HG03354 (cell line): ENCODE data around the gene BTAF1.
"Not testable (repeated sequence)": the region's sequence is repeated elsewhere in the genome, so short reads cannot be mapped to it uniquely, and the experiment has no call there.

ENCODE experiments used
- ATAC-seq: cut with Tn5 transposase; IDR thresholded peaks from one replicate; pipeline ENCODE4 v1.9.1; 2021; ENCODE audit warnings: mild to moderate bottlenecking; ENCODE audit not compliant: unreplicated experiment, poor library complexity, severe bottlenecking

BTAF1 gene

GRCh38 chr10:91975438-91975837, 51.9 kb downstream of the BTAF1 start:
- no peak for ATAC-seq

- ATAC-seq, result no peak
Measured at GRCh38 chr10:91976317-91977051, 52.9 kb downstream of the BTAF1 start.

- ATAC-seq, result no peak
Measured at GRCh38 chr10:91977491-91977890, 53.9 kb downstream of the BTAF1 start.

GRCh38 chr10:91978585-91978984, 55.0 kb downstream of the BTAF1 start:
- no peak for ATAC-seq

- ATAC-seq, result no peak
Measured at GRCh38 chr10:91980319-91980718, 56.7 kb downstream of the BTAF1 start.

GRCh38 chr10:91983416-91983815, 59.8 kb downstream of the BTAF1 start:
- ATAC-seq, result no peak

- no peak for ATAC-seq
Measured at GRCh38 chr10:91987397-91988037, 63.9 kb downstream of the BTAF1 start.

GRCh38 chr10:91992031-91992430, 68.5 kb downstream of the BTAF1 start:
- no peak for ATAC-seq

GRCh38 chr10:91996266-91996665, 72.7 kb downstream of the BTAF1 start:
- ATAC-seq, result no peak

- no peak for ATAC-seq
Measured at GRCh38 chr10:92001581-92001980, 78.0 kb downstream of the BTAF1 start.

GRCh38 chr10:92001995-92002394, 78.4 kb downstream of the BTAF1 start:
- ATAC-seq, result no peak

- ATAC-seq, result no peak
Measured at GRCh38 chr10:92003258-92003657, 79.7 kb downstream of the BTAF1 start.

GRCh38 chr10:92005978-92006377, 82.4 kb downstream of the BTAF1 start:
- no peak for ATAC-seq

- no peak for ATAC-seq
Measured at GRCh38 chr10:92009445-92009844, 85.9 kb downstream of the BTAF1 start.

- no peak for ATAC-seq
Measured at GRCh38 chr10:92010047-92010735, 86.6 kb downstream of the BTAF1 start.

GRCh38 chr10:92011560-92012214, 88.1 kb downstream of the BTAF1 start:
- ATAC-seq, result no peak

- no peak for ATAC-seq
Measured at GRCh38 chr10:92014620-92015019, 91.0 kb downstream of the BTAF1 start.

GRCh38 chr10:92024700-92025099, 101.1 kb downstream of the BTAF1 start:
- no peak for ATAC-seq

- not testable (repeated sequence) for ATAC-seq
Measured at GRCh38 chr10:92025340-92025739, 101.8 kb downstream of the BTAF1 start.

GRCh38 chr10:92027141-92027540, 103.6 kb downstream of the BTAF1 start:
- no peak for ATAC-seq
